ENCODE results near the gene INS. TPM values are rescaled to one million over a fixed set of nuclear protein-coding genes. Genes with fewer than 3 reads are reported as not detected.

INS gene
- total and polyA plus RNA-seq, 5 donors from 2014 or later, result not detected

- ATAC-seq (ENCODE audit: low read depth in 2 of 2), result no peak
- H3K27ac Mint-ChIP-seq, result no peak overlapping the region
- no peak for DNase-seq
- no peak overlapping the region for H3K4me3 Mint-ChIP-seq
- Histone ChIP-seq H3K4me3 (ENCODE audit: low read depth, low read length) (no peak overlapping the region), H3K27me3 (ENCODE audit: control insufficient read depth, insufficient read depth, low read length) (no peaks in the 10 kb centered on the region), H3K4me1 (ENCODE audit: control insufficient read depth, insufficient read depth, low read length, poor library complexity, severe bottlenecking) (no peaks in the 10 kb centered on the region), H3K9me3 (ENCODE audit: control insufficient read depth in 2 of 2, low read length in 2 of 2) (no peaks in the 10 kb centered on the region), H3K27ac (ENCODE audit: insufficient read depth, low read length, poor library complexity, severe bottlenecking) (no peak overlapping the region), H3K36me3 (ENCODE audit: control insufficient read depth, insufficient read depth, low read length) (no peaks in the 10 kb centered on the region)
- H3K4me1 Mint-ChIP-seq, result no peaks in the 10 kb centered on the region
- no peaks in the 10 kb centered on the region for H3K9me3 Mint-ChIP-seq
- H3K27me3 Mint-ChIP-seq, result no peaks in the 10 kb centered on the region
- no peaks in the 10 kb centered on the region for H3K36me3 Mint-ChIP-seq
These were observed 8.9 kb upstream of the INS start for GRCh38 chr11:2169626-2170570.

GRCh38 chr11:2169005-2169378 lies 8.0 kb upstream of the INS start:
- Histone ChIP-seq H3K4me3 (ENCODE audit: low read depth, low read length) (no peak overlapping the region), H3K27me3 (ENCODE audit: control insufficient read depth, insufficient read depth, low read length) (no peaks in the 10 kb centered on the region), H3K27ac (ENCODE audit: insufficient read depth, low read length, poor library complexity, severe bottlenecking) (no peak overlapping the region), H3K9me3 (ENCODE audit: control insufficient read depth in 2 of 2, low read length in 2 of 2) (no peaks in the 10 kb centered on the region), H3K4me1 (ENCODE audit: control insufficient read depth, insufficient read depth, low read length, poor library complexity, severe bottlenecking) (no peaks in the 10 kb centered on the region), H3K36me3 (ENCODE audit: control insufficient read depth, insufficient read depth, low read length) (no peaks in the 10 kb centered on the region)
- no peak for DNase-seq
- Mint-ChIP-seq H3K27ac (no peak overlapping the region), H3K27me3 (no peaks in the 10 kb centered on the region), H3K4me1 (no peaks in the 10 kb centered on the region), H3K9me3 (no peaks in the 10 kb centered on the region), H3K36me3 (no peaks in the 10 kb centered on the region), H3K4me3 (no peak overlapping the region)
- ATAC-seq (ENCODE audit: low read depth in 2 of 2), result no peak

GRCh38 chr11:2168286-2169004 lies 7.4 kb upstream of the INS start:
- Mint-ChIP-seq H3K9me3 (no peaks in the 10 kb centered on the region), H3K4me1 (no peaks in the 10 kb centered on the region)
- no peaks in the 10 kb centered on the region for H3K36me3 ChIP-seq (ENCODE audit: control insufficient read depth, insufficient read depth, low read length)

DNA sequence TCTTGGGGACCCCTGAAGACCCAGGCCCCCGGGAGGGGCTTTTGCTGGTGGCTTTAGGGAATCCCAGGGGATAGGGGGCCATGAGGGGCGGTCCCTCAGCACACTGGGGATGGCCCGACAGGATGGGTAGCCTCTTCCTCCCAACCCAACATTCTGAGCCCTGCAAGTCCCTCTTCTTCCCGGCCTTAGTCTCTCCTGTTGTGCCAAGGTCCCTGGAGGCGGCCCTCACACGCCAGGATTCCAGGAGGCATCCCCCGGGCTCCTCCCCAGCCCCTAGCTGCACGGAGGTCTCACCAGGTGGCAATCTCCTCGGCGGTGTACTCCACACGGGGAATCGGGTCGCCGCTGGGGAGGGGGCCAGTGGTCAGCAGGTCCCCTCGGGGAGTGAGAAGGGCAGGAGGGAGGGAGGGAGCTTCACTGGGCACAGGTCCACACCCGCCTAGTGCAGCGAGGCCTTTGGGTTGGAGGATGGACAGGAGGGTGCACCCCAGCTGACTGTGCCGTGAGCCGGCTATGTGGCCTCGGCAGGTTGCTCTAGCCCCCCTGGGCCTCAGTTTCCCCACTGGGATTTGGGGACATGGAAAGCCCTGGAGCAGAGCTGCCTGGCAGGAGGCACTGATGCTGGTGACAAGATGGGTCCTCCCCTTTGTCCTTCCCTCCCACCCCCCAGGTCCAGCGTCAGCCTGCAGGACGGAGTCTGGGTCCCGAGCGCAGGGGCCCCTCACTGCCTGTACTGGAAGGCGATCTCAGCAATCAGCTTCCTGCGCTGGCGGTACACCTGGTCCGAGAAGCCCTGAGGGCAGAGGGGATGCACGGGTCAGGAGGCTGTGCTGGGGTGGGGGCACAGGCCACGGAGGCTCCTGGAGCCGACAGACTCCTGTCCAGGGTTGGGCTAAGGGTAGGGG lies 6.4 kb upstream of the INS start:
- Histone ChIP-seq H3K36me3 (ENCODE audit: control insufficient read depth, insufficient read depth, low read length) (no peaks in the 10 kb centered on the region), H3K27me3 (ENCODE audit: control insufficient read depth, insufficient read depth, low read length) (no peaks in the 10 kb centered on the region), H3K9me3 (ENCODE audit: control insufficient read depth in 2 of 2, low read length in 2 of 2) (no peaks in the 10 kb centered on the region), H3K27ac (ENCODE audit: insufficient read depth, low read length, poor library complexity, severe bottlenecking) (no peak overlapping the region), H3K4me3 (ENCODE audit: low read depth, low read length) (no peak overlapping the region), H3K4me1 (ENCODE audit: control insufficient read depth, insufficient read depth, low read length, poor library complexity, severe bottlenecking) (no peaks in the 10 kb centered on the region)
- Mint-ChIP-seq H3K4me3 (no peak overlapping the region), H3K27ac (no peak overlapping the region), H3K9me3 (no peaks in the 10 kb centered on the region), H3K27me3 (no peaks in the 10 kb centered on the region), H3K36me3 (no peaks in the 10 kb centered on the region), H3K4me1 (no peaks in the 10 kb centered on the region)
- DNase-seq, result no peak
- ATAC-seq (ENCODE audit: low read depth in 2 of 2), result no peak

More at GRCh38 chr11:2168286-2169004, 7.4 kb upstream of the INS start:
- no peaks in the 10 kb centered on the region for H3K27me3 Mint-ChIP-seq
- H3K4me3 ChIP-seq (ENCODE audit: low read depth, low read length), result no peak overlapping the region
- ATAC-seq (ENCODE audit: low read depth in 2 of 2) (no peak), DNase-seq (no peak)
- no peak overlapping the region for H3K27ac ChIP-seq (ENCODE audit: insufficient read depth, low read length, poor library complexity, severe bottlenecking)
- H3K27ac Mint-ChIP-seq, result no peak overlapping the region
- H3K4me3 Mint-ChIP-seq, result no peak overlapping the region
- no peaks in the 10 kb centered on the region for H3K27me3 ChIP-seq (ENCODE audit: control insufficient read depth, insufficient read depth, low read length)
- no peaks in the 10 kb centered on the region for H3K36me3 Mint-ChIP-seq
- no peaks in the 10 kb centered on the region for H3K4me1 ChIP-seq (ENCODE audit: control insufficient read depth, insufficient read depth, low read length, poor library complexity, severe bottlenecking)
- no peaks in the 10 kb centered on the region for H3K9me3 ChIP-seq (ENCODE audit: control insufficient read depth in 2 of 2, low read length in 2 of 2)

DNA sequence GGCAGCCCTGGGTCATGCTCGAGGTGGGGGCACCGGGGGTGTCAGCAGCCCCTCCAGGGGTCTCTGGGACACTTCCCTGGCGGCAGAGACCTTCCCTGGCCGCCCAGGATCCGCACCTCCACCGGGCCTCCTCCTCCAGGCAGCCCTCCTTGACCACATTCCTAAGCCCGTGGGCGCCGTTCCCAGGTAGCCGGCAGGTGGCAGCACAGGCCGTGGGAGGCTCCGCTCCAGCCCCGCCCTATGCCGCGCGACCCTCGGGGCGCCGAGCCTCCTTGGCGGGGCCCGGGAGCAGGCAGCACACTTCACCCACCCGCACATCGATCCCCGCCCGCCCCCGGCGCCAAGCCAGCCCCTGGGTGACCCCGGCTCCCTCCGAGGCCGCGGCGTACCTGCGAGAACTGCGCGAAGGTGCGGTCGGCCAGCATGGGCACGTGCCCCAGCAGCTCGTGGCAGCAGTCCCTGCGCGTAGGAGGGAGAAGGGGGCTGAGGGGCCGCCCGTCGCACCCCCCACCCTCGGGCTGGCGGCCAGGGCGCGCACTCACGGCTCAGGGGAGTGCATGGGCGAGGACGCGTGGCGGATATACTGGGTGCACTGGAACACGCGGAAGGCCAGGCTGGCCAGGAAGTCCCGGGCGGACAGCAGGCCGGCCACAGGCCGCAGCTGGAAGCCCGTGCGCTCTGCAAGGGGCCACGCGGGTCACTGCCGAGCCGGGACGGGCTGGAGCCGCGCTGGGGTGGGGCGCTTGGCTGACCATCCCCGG lies 5.3 kb upstream of the INS start:
- Histone ChIP-seq H3K4me3 (ENCODE audit: low read depth, low read length) (no peak overlapping the region), H3K27me3 (ENCODE audit: control insufficient read depth, insufficient read depth, low read length) (no peaks in the 10 kb centered on the region), H3K9me3 (ENCODE audit: control insufficient read depth in 2 of 2, low read length in 2 of 2) (no peaks in the 10 kb centered on the region), H3K4me1 (ENCODE audit: control insufficient read depth, insufficient read depth, low read length, poor library complexity, severe bottlenecking) (no peaks in the 10 kb centered on the region), H3K36me3 (ENCODE audit: control insufficient read depth, insufficient read depth, low read length) (no peaks in the 10 kb centered on the region), H3K27ac (ENCODE audit: insufficient read depth, low read length, poor library complexity, severe bottlenecking) (no peak overlapping the region)
- Mint-ChIP-seq H3K9me3 (no peaks in the 10 kb centered on the region), H3K27me3 (no peaks in the 10 kb centered on the region), H3K4me1 (no peaks in the 10 kb centered on the region), H3K4me3 (no peak overlapping the region), H3K36me3 (no peaks in the 10 kb centered on the region), H3K27ac (no peak overlapping the region)
- peak; percentile 32 to 36 for ATAC-seq (ENCODE audit: low read depth in 2 of 2)
- DNase-seq, result peak; percentile 12 to 29 (median 12)

GRCh38 chr11:2165571-2165970 lies 4.6 kb upstream of the INS start:
- no peak for ATAC-seq (ENCODE audit: low read depth in 2 of 2)
- Histone ChIP-seq H3K4me1 (ENCODE audit: control insufficient read depth, insufficient read depth, low read length, poor library complexity, severe bottlenecking) (no peaks in the 10 kb centered on the region), H3K9me3 (ENCODE audit: control insufficient read depth in 2 of 2, low read length in 2 of 2) (no peaks in the 10 kb centered on the region), H3K36me3 (ENCODE audit: control insufficient read depth, insufficient read depth, low read length) (no peaks in the 10 kb centered on the region), H3K4me3 (ENCODE audit: low read depth, low read length) (no peak overlapping the region), H3K27ac (ENCODE audit: insufficient read depth, low read length, poor library complexity, severe bottlenecking) (no peak overlapping the region), H3K27me3 (ENCODE audit: control insufficient read depth, insufficient read depth, low read length) (no peaks in the 10 kb centered on the region)
- H3K4me3 Mint-ChIP-seq, result no peak overlapping the region
- no peaks in the 10 kb centered on the region for H3K36me3 Mint-ChIP-seq
- H3K4me1 Mint-ChIP-seq, result no peaks in the 10 kb centered on the region
- no peak for DNase-seq
- no peak overlapping the region for H3K27ac Mint-ChIP-seq
- H3K9me3 Mint-ChIP-seq, result no peaks in the 10 kb centered on the region
- H3K27me3 Mint-ChIP-seq, result no peaks in the 10 kb centered on the region

All from CD4-positive, CD25-positive, alpha-beta regulatory T cell (primary cell).